GM15510 (cell line): ENCODE measurements around the gene POC1B.

Experiments used
- POLR2A ChIP-seq: IDR thresholded peaks from 3 replicates; pipeline ENCODE4 v1.6.1; 2011; ENCODE audit warnings: borderline replicate concordance; ENCODE audit not compliant: insufficient read length; ENCODE audit errors: extremely low read depth

The POC1B gene

GRCh38 chr12:89437231-89437630, 88.6 kb downstream of the POC1B start:
- TF ChIP-seq POLR2A, result no peak

DNA sequence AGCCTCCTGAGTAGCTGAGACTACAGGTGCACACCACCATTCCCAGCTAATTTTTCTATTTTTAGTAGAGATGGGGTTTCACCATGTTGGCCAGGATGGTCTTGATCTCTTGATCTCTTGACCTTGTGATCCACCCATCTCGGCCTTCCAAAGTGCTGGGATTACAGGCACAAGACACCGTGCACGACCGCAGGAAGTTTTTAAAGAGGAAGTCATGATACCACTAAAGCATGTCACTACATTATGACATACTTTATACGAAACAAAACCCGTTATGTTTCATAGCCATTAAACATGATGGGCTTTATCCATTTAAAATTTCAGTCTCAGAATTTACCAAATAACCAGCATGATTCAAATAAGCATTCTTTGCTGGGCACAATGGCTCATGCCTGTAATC, 89.8 kb downstream of the POC1B start:
- TF ChIP-seq POLR2A, result no peak

GRCh38 chr12:89433634-89434033, 92.2 kb downstream of the POC1B start:
- no peak for TF ChIP-seq POLR2A

- no peak for TF ChIP-seq POLR2A
Measured at GRCh38 chr12:89432396-89432795, 93.5 kb downstream of the POC1B start.

GRCh38 chr12:89429528-89429927, 96.3 kb downstream of the POC1B start:
- no peak for TF ChIP-seq POLR2A

- no peak for TF ChIP-seq POLR2A
Measured at GRCh38 chr12:89427508-89428156, 98.2 kb downstream of the POC1B start.

DNA sequence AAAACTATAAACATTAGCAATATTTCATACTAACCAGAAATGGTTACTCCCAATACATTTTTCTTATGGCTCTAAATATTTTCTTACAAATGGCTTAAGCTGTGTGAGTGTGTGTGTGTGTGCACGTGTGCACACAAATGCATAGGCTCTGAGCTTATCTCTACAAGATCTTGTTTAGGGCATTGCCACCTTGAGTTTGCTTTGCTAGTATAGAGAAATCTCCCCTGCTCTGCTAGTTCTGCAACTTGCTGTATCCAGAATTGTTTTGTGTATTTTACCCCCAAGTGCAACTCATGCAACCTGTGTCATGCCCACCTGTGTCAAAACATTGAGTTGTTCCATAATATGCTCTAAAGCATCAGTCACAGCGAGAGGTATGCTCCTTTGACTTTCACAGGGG, 101.0 kb downstream of the POC1B start:
- no peak for TF ChIP-seq POLR2A

GRCh38 chr12:89424389-89424788, 101.5 kb downstream of the POC1B start:
- no peak for TF ChIP-seq POLR2A

- TF ChIP-seq POLR2A, result no peak
Measured at GRCh38 chr12:89421092-89421835, 104.6 kb downstream of the POC1B start.

DNA sequence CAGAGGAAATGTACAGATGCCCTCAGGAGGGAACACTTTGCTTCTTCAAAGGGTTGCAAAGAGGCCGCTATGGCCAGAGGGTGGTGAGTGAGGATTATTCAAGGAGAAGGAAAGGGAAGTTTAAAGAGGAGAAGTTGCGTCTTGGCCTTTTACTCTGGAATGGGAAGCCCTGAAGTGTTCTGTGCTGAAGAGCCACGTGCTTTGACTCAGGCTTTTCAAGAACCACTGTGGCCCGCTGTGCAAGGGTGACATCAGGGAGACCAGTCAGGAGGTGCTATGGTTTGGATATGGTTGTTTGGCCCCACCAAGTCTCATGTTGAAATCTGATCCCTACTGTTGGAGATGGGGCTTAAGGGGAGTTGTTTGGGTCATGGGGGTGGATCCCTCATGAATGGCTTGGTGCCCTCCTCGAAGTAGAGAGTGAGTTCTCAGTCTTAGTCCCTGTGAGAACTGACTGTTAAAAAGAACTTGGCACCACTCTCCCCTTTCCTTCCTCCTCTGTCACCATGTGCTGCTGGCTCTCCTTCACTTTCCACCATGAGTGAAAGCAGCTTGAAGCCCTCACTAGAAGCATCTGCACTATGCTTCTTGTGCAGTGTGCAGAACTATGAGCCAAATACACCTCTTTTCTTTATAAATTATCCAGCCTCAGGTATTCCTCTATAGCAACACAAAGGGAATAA, 107.5 kb downstream of the POC1B start:
- TF ChIP-seq POLR2A, result no peak

DNA sequence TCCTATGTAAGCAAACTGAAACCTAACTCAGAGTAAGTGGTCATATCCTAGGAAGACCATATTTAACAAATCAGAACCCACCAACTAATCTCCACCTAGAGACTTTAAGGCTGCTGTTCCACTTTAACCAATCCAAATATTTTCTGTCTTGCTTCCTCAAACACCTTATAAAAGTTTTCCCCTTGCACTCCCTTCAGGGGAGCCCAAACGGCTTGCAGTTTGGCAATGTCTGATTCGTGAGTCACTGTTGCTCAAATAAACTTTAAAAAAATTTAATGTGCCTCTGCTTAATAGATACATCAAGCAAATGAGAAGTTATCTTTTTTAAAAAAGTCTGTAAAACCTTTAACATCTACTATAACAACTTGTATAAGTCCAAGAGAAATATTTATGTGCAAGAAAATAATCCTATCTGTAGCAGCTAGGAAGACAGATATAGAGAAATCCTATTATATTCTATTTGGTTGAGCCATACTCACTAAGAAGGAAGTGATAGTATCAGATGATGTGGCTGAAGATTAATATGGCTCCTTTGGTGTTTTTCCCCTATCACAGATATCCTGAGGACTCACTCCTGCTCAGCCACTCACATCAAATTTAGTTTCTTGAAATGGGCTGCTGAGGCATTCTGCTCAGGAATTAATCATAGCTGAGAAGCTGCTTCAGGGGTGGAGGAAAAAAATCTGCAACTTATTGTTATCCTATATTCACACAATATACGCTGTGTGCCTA, 108.4 kb downstream of the POC1B start:
- TF ChIP-seq POLR2A, result no peak

DNA sequence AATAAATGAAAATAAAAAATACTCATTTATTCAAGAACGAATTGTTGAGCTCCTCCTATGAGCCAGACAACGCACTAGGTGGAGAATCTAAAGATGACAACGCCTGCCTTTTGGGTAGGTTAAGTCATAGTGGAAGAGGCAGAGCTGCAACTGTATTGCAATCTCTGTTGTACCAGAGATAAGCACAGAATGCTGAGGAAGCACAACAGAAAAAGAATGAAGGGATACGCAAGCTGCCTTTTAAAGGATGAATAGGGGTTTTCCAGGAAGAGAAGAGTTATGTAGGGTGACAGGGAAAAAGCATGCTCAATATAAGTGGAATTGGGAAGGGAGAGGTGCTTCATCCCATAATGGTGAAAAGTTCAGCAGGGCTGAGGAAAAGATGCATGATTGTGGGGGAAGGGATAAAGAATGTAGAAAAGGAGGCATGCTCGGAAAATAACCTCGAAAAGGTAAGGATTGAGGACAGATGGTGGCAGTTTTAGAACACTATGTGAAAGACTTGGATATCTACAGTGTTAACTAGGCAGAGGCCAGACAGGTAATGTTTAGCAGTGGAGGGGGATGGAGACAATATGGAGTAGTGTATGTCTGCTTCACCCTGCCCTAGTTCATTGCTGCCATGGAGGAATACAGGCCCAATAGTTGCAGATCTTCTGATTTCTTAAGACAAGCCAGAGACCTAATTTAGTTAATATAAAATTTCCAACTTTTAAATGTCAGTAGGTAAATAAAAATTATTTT, 109.6 kb downstream of the POC1B start:
- TF ChIP-seq POLR2A, result no peak

DNA sequence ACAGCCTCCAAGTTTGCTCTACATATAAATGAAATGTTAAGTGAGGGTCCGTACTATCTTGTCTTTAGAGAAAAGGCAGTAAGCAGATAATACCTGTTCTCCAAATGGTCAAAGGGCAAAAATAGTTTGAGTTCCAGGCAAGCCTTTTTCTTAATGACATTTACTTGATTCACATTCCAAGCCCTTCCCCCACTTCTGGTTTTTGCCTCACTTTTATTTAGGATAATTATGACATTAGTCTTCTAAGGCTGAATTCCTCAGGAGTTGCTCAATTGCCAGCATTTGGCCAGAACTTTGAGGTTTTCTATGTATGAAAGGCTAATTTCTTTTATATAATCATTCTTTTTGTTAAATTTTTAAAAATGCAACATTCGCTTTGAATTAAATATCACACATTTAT, 111.0 kb downstream of the POC1B start:
- TF ChIP-seq POLR2A, result no peak

DNA sequence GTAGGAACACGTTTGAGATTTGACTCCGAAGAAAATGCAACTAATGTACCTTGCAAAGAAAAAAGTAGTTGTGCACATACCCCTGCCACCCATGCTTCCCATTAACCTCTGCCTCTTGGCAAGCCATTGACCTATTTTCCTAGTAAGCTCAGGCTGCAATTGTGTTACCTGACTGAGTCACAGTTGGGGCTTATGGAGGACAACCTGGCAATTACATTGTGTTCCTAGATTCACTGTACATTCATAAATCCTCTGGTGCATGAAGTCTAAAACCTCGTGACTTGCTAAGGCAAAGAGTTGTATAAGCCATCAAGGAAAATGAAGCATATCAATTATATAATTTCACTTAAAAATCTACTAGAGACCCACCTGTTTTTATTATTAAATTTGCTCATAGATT, 111.5 kb downstream of the POC1B start:
- no peak for TF ChIP-seq POLR2A
